ENCODE measurements around the gene ZNF652.

Gene ZNF652

DNA sequence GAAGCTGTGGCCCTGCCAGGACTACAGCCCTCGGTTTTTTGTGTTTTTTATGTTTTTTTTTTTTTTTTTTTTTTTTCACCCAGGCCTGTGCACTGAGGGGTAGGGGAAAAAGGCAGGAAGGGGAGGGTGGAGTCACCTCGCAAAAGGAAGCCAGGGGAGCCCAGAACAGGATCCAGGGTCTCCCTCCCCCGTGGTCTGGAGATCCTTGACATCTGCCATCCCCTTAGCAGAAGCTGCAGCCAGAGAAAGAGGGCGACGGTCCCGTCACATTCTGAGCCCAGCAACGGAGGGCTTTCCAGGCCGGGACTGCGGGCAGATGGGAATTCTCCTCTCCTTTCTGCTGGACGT, 102.4 kb downstream of the ZNF652 start:
- peak in 1 of 2 donors; percentile 3 for DNase-seq

- no peak for DNase-seq
These were observed 103.7 kb downstream of the ZNF652 start for GRCh38 chr17:49258394-49258793.

DNA sequence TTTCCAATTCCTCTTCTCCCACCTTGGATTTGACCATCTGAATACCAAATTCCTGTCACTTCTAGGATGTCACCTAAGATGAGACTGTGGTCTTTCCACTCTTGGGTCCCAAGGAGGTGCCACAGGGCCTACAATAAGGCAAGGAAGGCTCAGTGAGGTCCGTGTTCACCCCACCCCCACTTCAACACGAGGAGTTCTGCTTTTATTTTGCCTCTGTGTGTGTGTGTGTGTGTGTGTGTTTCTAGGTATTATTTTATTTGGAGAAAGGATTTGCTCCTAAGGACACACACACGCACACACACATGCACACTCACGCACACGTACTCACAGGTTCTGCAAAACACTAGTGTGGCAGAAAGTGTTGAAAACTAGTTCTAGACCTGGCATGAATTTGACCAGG, 106.9 kb downstream of the ZNF652 start:
- DNase-seq, result no peak

- DNase-seq, result no peak
These were observed 108.0 kb downstream of the ZNF652 start for GRCh38 chr17:49254066-49254465.

DNA sequence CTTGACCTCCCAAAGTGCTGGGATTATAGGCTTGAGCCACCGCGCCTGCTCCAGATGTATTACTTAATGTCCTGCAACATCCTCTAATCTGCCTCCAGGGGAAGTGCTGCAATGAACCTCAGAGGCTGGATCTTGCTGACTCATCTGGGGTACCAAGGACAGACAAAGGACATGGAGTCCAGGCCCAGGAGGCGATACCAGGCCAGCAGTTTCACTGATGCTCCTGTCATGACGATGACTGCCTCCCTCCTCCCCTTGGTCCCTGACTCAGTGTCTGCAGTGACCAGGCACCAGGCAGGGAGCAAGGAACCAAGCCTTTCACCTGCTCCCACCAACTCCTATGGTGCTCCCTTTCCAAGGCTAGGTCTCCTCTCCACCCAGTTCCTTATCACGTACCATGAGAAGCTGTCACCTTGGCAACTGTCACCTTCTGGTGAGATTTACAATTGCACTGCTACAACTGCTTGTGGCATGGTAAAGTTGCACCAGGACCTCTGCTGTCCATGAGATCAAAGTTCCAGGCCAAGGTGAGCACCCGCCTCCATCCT, 109.8 kb downstream of the ZNF652 start:
- no peak for DNase-seq

GRCh38 chr17:49249890-49250522, 112.0 kb downstream of the ZNF652 start:
- no peak for DNase-seq

DNA sequence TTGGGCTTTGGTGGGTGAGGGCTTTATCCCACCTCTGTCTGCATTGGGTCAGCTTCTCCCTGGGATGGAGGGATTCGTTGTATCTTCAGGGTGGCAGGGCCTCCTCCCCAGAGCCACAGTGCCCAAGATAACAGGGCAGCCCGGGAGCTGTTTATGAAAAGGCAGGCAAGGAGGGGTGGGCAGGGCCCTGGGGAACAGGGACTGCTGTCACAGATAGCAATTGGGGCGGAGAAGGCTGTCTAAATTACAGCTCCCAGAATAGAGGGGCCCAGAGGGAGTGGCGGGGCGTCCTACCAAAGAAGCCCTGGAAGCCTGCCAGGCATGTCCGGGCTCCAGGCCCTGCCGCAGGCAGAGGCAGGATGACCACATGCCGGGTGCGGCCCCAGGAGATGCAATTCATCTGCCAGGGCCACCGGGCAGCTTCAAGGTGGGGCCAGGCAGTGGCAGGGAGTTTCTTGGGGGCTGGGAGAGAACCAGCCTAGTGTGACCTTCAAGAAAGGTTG, 112.7 kb downstream of the ZNF652 start:
- DNase-seq, result no peak

DNA sequence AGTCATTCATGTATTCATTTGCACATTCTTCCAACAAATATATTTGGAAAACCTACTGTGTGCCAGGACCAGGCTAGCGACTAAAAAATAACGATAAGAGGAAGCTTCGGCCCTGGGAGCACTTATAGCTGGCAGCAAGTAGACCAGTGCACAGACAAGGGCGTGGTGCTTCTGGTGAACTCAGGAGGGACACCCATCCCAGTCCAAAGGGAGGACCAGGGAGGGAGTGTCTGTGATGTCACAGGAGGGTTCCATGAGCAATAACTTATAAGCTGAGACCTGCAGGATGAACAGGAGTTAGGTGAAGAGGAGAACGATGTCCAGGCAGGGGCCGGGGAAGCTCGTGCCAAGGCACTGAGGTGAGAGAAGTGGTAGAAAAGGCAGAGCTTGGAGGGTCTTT, 114.1 kb downstream of the ZNF652 start:
- no peak for DNase-seq

DNA sequence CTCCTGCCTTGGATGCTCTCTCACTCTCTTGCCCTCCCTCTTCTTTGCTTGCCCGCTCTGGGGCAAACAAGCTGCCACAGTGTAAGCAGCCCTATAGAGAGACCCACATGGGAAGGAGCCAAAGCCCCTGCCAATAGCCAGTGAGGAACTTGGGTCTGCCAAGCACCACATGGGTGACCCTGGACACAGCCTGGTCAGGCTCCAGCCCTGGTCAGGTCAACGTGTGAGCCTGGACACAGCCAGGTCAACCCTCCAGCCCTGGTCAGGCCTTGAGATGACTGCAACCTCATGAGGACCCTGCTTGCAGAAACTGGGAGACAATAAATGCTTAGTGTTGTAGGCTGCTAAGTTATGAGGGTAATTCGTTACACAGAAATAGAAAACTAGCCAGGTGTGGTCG, 117.2 kb downstream of the ZNF652 start:
- DNase-seq, result no peak

All from stimulated activated CD4-positive, alpha-beta T cell treated with anti-CD3 and anti-CD28 coated beads, Interleukin-2, amount 100 ng/mL, for 48 hours (primary cell).